MM.1S (cell line): ENCODE measurements around the gene MOCS2.

Experiments
- DNase-seq: peaks from one replicate; pipeline ENCODE4 v3.0.0-alpha.2; 2015
- H2AFZ ChIP-seq: fragments of 300-600 bp; sonication (generic); 2 replicates; pipeline ENCODE4 v1.6.0; 2016; ENCODE audit warnings: antibody characterized with exemption, low read length
- H3F3A ChIP-seq: fragments of 300-600 bp; sonication (generic); 2 replicates; pipeline ENCODE4 v1.6.1; 2016; ENCODE audit warnings: mild to moderate bottlenecking, antibody characterized with exemption, low read length, moderate library complexity, mixed read lengths; ENCODE audit not compliant: insufficient read depth
- H3K27ac ChIP-seq: fragments of 300-600 bp; sonication (generic); 2 replicates; pipeline ENCODE4 v1.5.1; 2016; ENCODE audit warnings: mild to moderate bottlenecking, low read length
- H3K27me3 ChIP-seq: fragments of 300-600 bp; sonication (generic); replicated peaks from 2 replicates; pipeline ENCODE4 v1.6.0; 2016; ENCODE audit warnings: low read length; ENCODE audit not compliant: insufficient read depth
- H3K36me3 ChIP-seq: fragments of 300-600 bp; sonication (generic); replicated peaks from 2 replicates; pipeline ENCODE4 v1.6.1; 2016; ENCODE audit warnings: mild to moderate bottlenecking, low read length, mixed read lengths; ENCODE audit not compliant: insufficient read depth
- H3K4me1 ChIP-seq: fragments of 300-600 bp; sonication (generic); 2 replicates; pipeline ENCODE4 v1.6.1; 2016; ENCODE audit warnings: low read length, mixed read lengths
- H3K4me2 ChIP-seq: fragments of 300-600 bp; sonication (generic); 2 replicates; pipeline ENCODE4 v1.6.0; 2016; ENCODE audit warnings: low read depth, low read length
- H3K4me3 ChIP-seq: fragments of 300-600 bp; sonication (generic); 2 replicates; pipeline ENCODE4 v1.5.1; 2016; ENCODE audit warnings: low read length, mixed read lengths
- H3K79me2 ChIP-seq: fragments of 300-600 bp; sonication (generic); 2 replicates; pipeline ENCODE4 v1.6.1; 2016; ENCODE audit warnings: mixed run types, low read length, mixed read lengths
- H3K9ac ChIP-seq: fragments of 300-600 bp; sonication (generic); 2 replicates; pipeline ENCODE4 v1.6.1; 2016; ENCODE audit warnings: low read length, mixed read lengths
- H3K9me2 ChIP-seq: fragments of 300-600 bp; sonication (generic); replicated peaks from 2 replicates; pipeline ENCODE4 v1.6.1; 2016; ENCODE audit warnings: mild to moderate bottlenecking, low read length, mixed read lengths; ENCODE audit not compliant: insufficient read depth
- H3K9me3 ChIP-seq: fragments of 300-600 bp; sonication (generic); replicated peaks from 2 replicates; pipeline ENCODE4 v1.6.1; 2016; ENCODE audit warnings: mild to moderate bottlenecking, low read length, mixed read lengths; ENCODE audit not compliant: insufficient read depth
- H4K20me1 ChIP-seq: fragments of 300-600 bp; sonication (generic); 2 replicates; pipeline ENCODE4 v1.6.1; 2016; ENCODE audit warnings: mild to moderate bottlenecking, low read length, moderate library complexity, mixed read lengths; ENCODE audit not compliant: insufficient read depth
- CTCF ChIP-seq: fragments of 300-600 bp; sonication (generic); IDR thresholded peaks from 2 replicates; pipeline ENCODE4 v1.5.1; 2016; ENCODE audit warnings: antibody characterized with exemption, low read length, mixed read lengths
- EZH2 ChIP-seq: fragments of 300-600 bp; sonication (generic); optimal IDR thresholded peaks from 2 replicates; pipeline ENCODE3; 2017; ENCODE audit warnings: low read depth, mild to moderate bottlenecking, antibody characterized with exemption, low read length, mixed read lengths
- EZH2phosphoT487 ChIP-seq: fragments of 300-600 bp; sonication (generic); IDR thresholded peaks from 2 replicates; pipeline ENCODE4 v1.6.1; 2018; ENCODE audit warnings: antibody characterized with exemption, low read length

MOCS2 gene

GRCh38 chr5:53069626-53070025 lies 39.9 kb downstream of the MOCS2 start:
- TF ChIP-seq EZH2phosphoT487 = no peak
- no peak overlapping the region for H3K9ac ChIP-seq
- no peaks in the 10 kb centered on the region for H3K79me2 ChIP-seq
- no peaks in the 10 kb centered on the region for H3K36me3 ChIP-seq
- no peak overlapping the region for H3K4me2 ChIP-seq
- no peak overlapping the region for H3K4me3 ChIP-seq
- no peak overlapping the region for H3K27ac ChIP-seq
- H3K9me2 ChIP-seq = no peaks in the 10 kb centered on the region
- no peaks in the 10 kb centered on the region for H3F3A ChIP-seq
- H3K4me1 ChIP-seq = no peaks in the 10 kb centered on the region
- no peaks in the 10 kb centered on the region for H3K27me3 ChIP-seq
- no peaks in the 10 kb centered on the region for H4K20me1 ChIP-seq
- no peak overlapping the region for H2AFZ ChIP-seq
- H3K9me3 ChIP-seq = no peaks in the 10 kb centered on the region
- DNase-seq = no peak

GRCh38 chr5:53068291-53068836 lies 41.2 kb downstream of the MOCS2 start:
- Histone ChIP-seq H3K4me3 (no peak overlapping the region), H3K27me3 (no peaks in the 10 kb centered on the region), H2AFZ (no peak overlapping the region), H3K9me3 (no peaks in the 10 kb centered on the region), H3K79me2 (no peaks in the 10 kb centered on the region), H3K4me1 (no peaks in the 10 kb centered on the region), H3K36me3 (no peaks in the 10 kb centered on the region), H3K4me2 (no peak overlapping the region), H3K9me2 (no peaks in the 10 kb centered on the region), H3K9ac (no peak overlapping the region), H3F3A (no peaks in the 10 kb centered on the region), H3K27ac (no peak overlapping the region), H4K20me1 (no peaks in the 10 kb centered on the region)
- TF ChIP-seq EZH2 (no peak), CTCF (no peak), EZH2phosphoT487 (no peak)
- DNase-seq = no peak

- Histone ChIP-seq H3F3A (no peaks in the 10 kb centered on the region), H3K36me3 (no peaks in the 10 kb centered on the region), H3K79me2 (no peaks in the 10 kb centered on the region), H4K20me1 (no peaks in the 10 kb centered on the region), H3K9me3 (no peaks in the 10 kb centered on the region), H3K9me2 (no peaks in the 10 kb centered on the region), H3K4me2 (no peak overlapping the region), H2AFZ (no peak overlapping the region), H3K4me1 (no peaks in the 10 kb centered on the region), H3K4me3 (no peak overlapping the region), H3K27me3 (no peaks in the 10 kb centered on the region), H3K27ac (no peak overlapping the region), H3K9ac (no peak overlapping the region)
- no peak for TF ChIP-seq EZH2phosphoT487
- DNase-seq = no peak
Observed at GRCh38 chr5:53067641-53068040, 41.9 kb downstream of the MOCS2 start.

GRCh38 chr5:53066088-53066487 lies 43.5 kb downstream of the MOCS2 start:
- Histone ChIP-seq H4K20me1 (no peaks in the 10 kb centered on the region), H3K4me3 (no peak overlapping the region), H3K79me2 (no peaks in the 10 kb centered on the region), H3K4me1 (no peaks in the 10 kb centered on the region), H3F3A (no peaks in the 10 kb centered on the region), H2AFZ (no peak overlapping the region), H3K4me2 (no peak overlapping the region), H3K9me3 (no peaks in the 10 kb centered on the region), H3K9ac (no peak overlapping the region), H3K27me3 (no peaks in the 10 kb centered on the region), H3K36me3 (no peaks in the 10 kb centered on the region), H3K9me2 (no peaks in the 10 kb centered on the region), H3K27ac (no peak overlapping the region)
- no peak for DNase-seq
- TF ChIP-seq EZH2 (no peak), EZH2phosphoT487 (no peak), CTCF (no peak)
